Breast epithelium (tissue), 3 donors: ENCODE data around the gene HECTD1.

Source experiments
- POLR2A ChIP-seq: fragments of 450-650 bp; IDR thresholded peaks from one replicate; pipeline ENCODE4 v1.6.1; 2016; ENCODE audit warnings: antibody characterized with exemption, mild to moderate bottlenecking, moderate library complexity
- TF ChIP-seq, protein P1 (sequence below), 3 donors: fragments of 450-650 bp; IDR thresholded peaks; one replicate each; pipeline ENCODE4 v1.5.1; 2016 to 2017; ENCODE audit warnings: antibody characterized with exemption in 3 of 3, mild to moderate bottlenecking in 3 of 3, moderate library complexity in 3 of 3

DNA sequence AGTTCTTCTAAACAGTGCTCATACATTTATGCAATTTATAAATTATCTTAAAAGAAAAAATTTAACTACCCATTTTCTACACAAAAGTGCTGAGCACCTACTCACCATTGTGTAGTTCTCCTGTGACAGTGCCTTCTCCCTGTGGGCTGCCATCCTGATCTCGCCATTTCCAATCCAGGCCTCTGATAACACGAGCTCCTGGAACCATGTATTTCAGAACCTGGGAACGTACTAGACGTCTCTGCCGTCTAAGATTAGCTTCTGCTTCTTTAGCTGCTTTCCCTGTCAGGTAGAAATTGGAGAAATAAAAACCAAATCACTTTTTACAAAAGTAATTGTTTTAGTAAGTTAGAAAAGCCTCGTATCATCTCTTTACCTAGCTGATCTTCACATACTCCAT is 74.5 kb downstream of the HECTD1 start:
- TF ChIP-seq, protein P1, sequence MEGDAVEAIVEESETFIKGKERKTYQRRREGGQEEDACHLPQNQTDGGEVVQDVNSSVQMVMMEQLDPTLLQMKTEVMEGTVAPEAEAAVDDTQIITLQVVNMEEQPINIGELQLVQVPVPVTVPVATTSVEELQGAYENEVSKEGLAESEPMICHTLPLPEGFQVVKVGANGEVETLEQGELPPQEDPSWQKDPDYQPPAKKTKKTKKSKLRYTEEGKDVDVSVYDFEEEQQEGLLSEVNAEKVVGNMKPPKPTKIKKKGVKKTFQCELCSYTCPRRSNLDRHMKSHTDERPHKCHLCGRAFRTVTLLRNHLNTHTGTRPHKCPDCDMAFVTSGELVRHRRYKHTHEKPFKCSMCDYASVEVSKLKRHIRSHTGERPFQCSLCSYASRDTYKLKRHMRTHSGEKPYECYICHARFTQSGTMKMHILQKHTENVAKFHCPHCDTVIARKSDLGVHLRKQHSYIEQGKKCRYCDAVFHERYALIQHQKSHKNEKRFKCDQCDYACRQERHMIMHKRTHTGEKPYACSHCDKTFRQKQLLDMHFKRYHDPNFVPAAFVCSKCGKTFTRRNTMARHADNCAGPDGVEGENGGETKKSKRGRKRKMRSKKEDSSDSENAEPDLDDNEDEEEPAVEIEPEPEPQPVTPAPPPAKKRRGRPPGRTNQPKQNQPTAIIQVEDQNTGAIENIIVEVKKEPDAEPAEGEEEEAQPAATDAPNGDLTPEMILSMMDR (IDR thresholded peaks at IDR 0.05): no peak
- TF ChIP-seq POLR2A: no peak
